Measurements from ENCODE around the gene STK39. TPM values are rescaled to one million over a fixed set of nuclear protein-coding genes. Genes with fewer than 3 reads are reported as not detected.
A peak's percentile ranks its signal among the peaks of the same experiment; 100 is the strongest.

Gene STK39
- total RNA-seq, 1 donor, result 18.1 TPM

GRCh38 chr2:168255866-168256265 is 8.5 kb upstream of the STK39 start:
- no peaks in the 10 kb centered on the region for H3K9me3 ChIP-seq (ENCODE audit: low read depth, low read length)
- H3K27ac ChIP-seq (ENCODE audit: low read depth, low read length), result no peak overlapping the region
- H2AFZ ChIP-seq (ENCODE audit: low read length), result no peak overlapping the region
- no peak overlapping the region for H3K4me3 ChIP-seq (ENCODE audit: insufficient read depth, low read length)
- H4K20me1 ChIP-seq (ENCODE audit: insufficient read depth, low read length), result no peaks in the 10 kb centered on the region
- DNase-seq (ENCODE audit: insufficient read length, low spot score, missing footprints), result no peak
- H3K4me2 ChIP-seq (ENCODE audit: insufficient read depth, low read length), result no peak overlapping the region
- no peaks in the 10 kb centered on the region for H3K79me2 ChIP-seq (ENCODE audit: insufficient read depth, low read length)
- no peaks in the 10 kb centered on the region for H3K27me3 ChIP-seq (ENCODE audit: insufficient read depth, low read length)
- H3K36me3 ChIP-seq (ENCODE audit: insufficient read depth, low read length), result no peaks in the 10 kb centered on the region
- H3K4me1 ChIP-seq (ENCODE audit: insufficient read depth, low read length), result peaks cover 3% of the 10 kb centered on the region
- TF ChIP-seq CTCF (IDR thresholded peaks at IDR 0.05; ENCODE audit: extremely low read depth, low read depth, low read length), result no peak

GRCh38 chr2:168255103-168255502 is 7.7 kb upstream of the STK39 start:
- peak overlapping the region; percentile 41 for H2AFZ ChIP-seq (ENCODE audit: low read length)
- no peaks in the 10 kb centered on the region for H3K36me3 ChIP-seq (ENCODE audit: insufficient read depth, low read length)
- no peak overlapping the region for H3K27ac ChIP-seq (ENCODE audit: low read depth, low read length)
- no peaks in the 10 kb centered on the region for H3K79me2 ChIP-seq (ENCODE audit: insufficient read depth, low read length)
- H3K9me3 ChIP-seq (ENCODE audit: low read depth, low read length), result no peaks in the 10 kb centered on the region
- no peak overlapping the region for H3K4me2 ChIP-seq (ENCODE audit: insufficient read depth, low read length)
- DNase-seq (ENCODE audit: insufficient read length, low spot score, missing footprints), result no peak
- peaks cover 3% of the 10 kb centered on the region for H3K4me1 ChIP-seq (ENCODE audit: insufficient read depth, low read length)
- H4K20me1 ChIP-seq (ENCODE audit: insufficient read depth, low read length), result no peaks in the 10 kb centered on the region
- TF ChIP-seq CTCF (IDR thresholded peaks at IDR 0.05; ENCODE audit: extremely low read depth, low read depth, low read length), result no peak
- no peak overlapping the region for H3K4me3 ChIP-seq (ENCODE audit: insufficient read depth, low read length)
- no peaks in the 10 kb centered on the region for H3K27me3 ChIP-seq (ENCODE audit: insufficient read depth, low read length)

- Histone ChIP-seq H3K4me3 (ENCODE audit: insufficient read depth, low read length) (no peak overlapping the region), H3K27me3 (ENCODE audit: insufficient read depth, low read length) (no peaks in the 10 kb centered on the region), H3K36me3 (ENCODE audit: insufficient read depth, low read length) (no peaks in the 10 kb centered on the region), H3K9me3 (ENCODE audit: low read depth, low read length) (no peaks in the 10 kb centered on the region), H3K4me2 (ENCODE audit: insufficient read depth, low read length) (no peak overlapping the region), H3K4me1 (ENCODE audit: insufficient read depth, low read length) (peaks cover 3% of the 10 kb centered on the region), H4K20me1 (ENCODE audit: insufficient read depth, low read length) (no peaks in the 10 kb centered on the region), H3K27ac (ENCODE audit: low read depth, low read length) (no peak overlapping the region), H2AFZ (ENCODE audit: low read length) (peak overlapping the region; percentile 41), H3K79me2 (ENCODE audit: insufficient read depth, low read length) (no peaks in the 10 kb centered on the region)
- peak; percentile 16 for TF ChIP-seq CTCF (IDR thresholded peaks at IDR 0.05; ENCODE audit: extremely low read depth, low read depth, low read length)
- DNase-seq (ENCODE audit: insufficient read length, low spot score, missing footprints), result peak; percentile 89
Observed at GRCh38 chr2:168254158-168254935, 7.0 kb upstream of the STK39 start.

- H3K9me3 ChIP-seq (ENCODE audit: low read depth, low read length), result no peaks in the 10 kb centered on the region
- TF ChIP-seq CTCF (IDR thresholded peaks at IDR 0.05; ENCODE audit: extremely low read depth, low read depth, low read length), result no peak
- H3K36me3 ChIP-seq (ENCODE audit: insufficient read depth, low read length), result no peaks in the 10 kb centered on the region
- peaks cover 3% of the 10 kb centered on the region for H3K4me1 ChIP-seq (ENCODE audit: insufficient read depth, low read length)
- H4K20me1 ChIP-seq (ENCODE audit: insufficient read depth, low read length), result no peaks in the 10 kb centered on the region
- H3K4me2 ChIP-seq (ENCODE audit: insufficient read depth, low read length), result no peak overlapping the region
- H3K27ac ChIP-seq (ENCODE audit: low read depth, low read length), result no peak overlapping the region
- no peak overlapping the region for H3K4me3 ChIP-seq (ENCODE audit: insufficient read depth, low read length)
- no peaks in the 10 kb centered on the region for H3K79me2 ChIP-seq (ENCODE audit: insufficient read depth, low read length)
- no peak for DNase-seq (ENCODE audit: insufficient read length, low spot score, missing footprints)
- H3K27me3 ChIP-seq (ENCODE audit: insufficient read depth, low read length), result no peaks in the 10 kb centered on the region
- H2AFZ ChIP-seq (ENCODE audit: low read length), result no peak overlapping the region
Observed at GRCh38 chr2:168253379-168253778, 6.0 kb upstream of the STK39 start.

Measured in osteoblast (primary cell).